ENCODE data around the gene AIFM2.

DNA sequence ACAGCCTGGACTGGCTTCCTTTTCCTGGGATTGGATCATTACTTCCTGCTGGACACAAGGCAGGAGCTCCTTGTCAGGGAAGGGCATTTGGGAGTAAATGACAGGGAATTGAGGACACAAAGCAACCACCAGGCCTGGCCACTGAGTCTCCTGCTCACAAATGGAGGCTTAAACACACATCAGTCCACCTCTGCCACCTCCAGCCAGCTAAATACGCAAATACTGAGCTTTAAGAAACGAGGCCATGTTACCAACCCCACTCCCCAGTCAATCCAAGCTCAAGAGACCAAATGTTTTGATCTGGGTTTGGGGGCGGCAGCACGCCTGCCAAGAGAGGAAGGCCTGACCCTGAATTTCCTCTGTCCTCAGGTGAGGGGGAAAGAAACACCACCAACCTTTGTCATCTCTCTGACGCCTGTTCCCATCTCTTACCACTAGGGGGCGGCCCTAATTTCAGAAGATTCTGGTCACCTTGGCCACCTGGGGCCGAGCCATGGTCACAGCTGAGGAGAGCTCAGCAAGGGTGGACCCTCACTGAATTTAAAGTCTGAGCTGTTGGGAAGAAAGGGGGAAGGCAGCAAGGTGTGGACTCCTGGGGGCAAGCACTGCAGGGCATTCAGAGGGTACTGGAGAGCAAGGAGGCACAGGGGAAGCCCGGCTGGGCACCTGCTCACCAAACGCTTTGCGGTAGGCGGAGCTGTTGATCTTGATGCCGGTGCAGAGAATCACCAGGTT lies 16.5 kb downstream of the AIFM2 start:
- TF ChIP-seq, protein P1, sequence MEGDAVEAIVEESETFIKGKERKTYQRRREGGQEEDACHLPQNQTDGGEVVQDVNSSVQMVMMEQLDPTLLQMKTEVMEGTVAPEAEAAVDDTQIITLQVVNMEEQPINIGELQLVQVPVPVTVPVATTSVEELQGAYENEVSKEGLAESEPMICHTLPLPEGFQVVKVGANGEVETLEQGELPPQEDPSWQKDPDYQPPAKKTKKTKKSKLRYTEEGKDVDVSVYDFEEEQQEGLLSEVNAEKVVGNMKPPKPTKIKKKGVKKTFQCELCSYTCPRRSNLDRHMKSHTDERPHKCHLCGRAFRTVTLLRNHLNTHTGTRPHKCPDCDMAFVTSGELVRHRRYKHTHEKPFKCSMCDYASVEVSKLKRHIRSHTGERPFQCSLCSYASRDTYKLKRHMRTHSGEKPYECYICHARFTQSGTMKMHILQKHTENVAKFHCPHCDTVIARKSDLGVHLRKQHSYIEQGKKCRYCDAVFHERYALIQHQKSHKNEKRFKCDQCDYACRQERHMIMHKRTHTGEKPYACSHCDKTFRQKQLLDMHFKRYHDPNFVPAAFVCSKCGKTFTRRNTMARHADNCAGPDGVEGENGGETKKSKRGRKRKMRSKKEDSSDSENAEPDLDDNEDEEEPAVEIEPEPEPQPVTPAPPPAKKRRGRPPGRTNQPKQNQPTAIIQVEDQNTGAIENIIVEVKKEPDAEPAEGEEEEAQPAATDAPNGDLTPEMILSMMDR (IDR thresholded peaks at IDR 0.05): peak; percentile 67 to 93 (median 80)
- TF ChIP-seq EP300 (IDR thresholded peaks at IDR 0.05) (no peak), POLR2AphosphoS5 (IDR thresholded peaks at IDR 0.05) (no peak), POLR2A (IDR thresholded peaks at IDR 0.05) (no peak)
